Brain pericyte (primary cell): Measurements from ENCODE around the gene DNAH11.
"Not testable (repeated sequence)": the region's sequence is repeated elsewhere in the genome, so short reads cannot be mapped to it uniquely, and the experiment has no call there.

Experiments
- DNase-seq: peaks from one replicate; pipeline ENCODE4 v3.0.0-alpha.2; 2012; ENCODE audit warnings: low read depth, low spot score

The DNAH11 gene, protein sequence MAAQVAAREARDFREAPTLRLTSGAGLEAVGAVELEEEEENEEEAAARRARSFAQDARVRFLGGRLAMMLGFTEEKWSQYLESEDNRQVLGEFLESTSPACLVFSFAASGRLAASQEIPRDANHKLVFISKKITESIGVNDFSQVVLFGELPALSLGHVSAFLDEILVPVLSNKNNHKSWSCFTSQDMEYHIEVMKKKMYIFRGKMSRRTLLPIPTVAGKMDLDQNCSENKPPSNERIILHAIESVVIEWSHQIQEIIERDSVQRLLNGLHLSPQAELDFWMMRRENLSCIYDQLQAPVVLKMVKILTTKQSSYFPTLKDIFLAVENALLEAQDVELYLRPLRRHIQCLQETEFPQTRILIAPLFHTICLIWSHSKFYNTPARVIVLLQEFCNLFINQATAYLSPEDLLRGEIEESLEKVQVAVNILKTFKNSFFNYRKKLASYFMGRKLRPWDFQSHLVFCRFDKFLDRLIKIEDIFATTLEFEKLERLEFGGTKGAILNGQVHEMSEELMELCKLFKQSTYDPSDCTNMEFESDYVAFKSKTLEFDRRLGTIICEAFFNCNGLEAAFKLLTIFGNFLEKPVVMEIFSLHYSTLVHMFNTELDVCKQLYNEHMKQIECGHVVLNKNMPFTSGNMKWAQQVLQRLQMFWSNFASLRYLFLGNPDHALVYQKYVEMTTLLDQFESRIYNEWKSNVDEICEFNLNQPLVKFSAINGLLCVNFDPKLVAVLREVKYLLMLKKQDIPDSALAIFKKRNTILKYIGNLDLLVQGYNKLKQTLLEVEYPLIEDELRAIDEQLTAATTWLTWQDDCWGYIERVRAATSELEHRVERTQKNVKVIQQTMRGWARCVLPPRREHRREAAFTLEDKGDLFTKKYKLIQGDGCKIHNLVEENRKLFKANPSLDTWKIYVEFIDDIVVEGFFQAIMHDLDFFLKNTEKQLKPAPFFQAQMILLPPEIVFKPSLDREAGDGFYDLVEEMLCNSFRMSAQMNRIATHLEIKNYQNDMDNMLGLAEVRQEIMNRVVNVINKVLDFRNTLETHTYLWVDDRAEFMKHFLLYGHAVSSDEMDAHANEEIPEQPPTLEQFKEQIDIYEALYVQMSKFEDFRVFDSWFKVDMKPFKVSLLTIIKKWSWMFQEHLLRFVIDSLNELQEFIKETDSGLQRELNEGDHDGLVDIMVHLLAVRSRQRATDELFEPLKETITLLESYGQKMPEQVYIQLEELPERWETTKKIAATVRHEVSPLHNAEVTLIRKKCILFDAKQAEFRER (N-terminal part only)

DNA sequence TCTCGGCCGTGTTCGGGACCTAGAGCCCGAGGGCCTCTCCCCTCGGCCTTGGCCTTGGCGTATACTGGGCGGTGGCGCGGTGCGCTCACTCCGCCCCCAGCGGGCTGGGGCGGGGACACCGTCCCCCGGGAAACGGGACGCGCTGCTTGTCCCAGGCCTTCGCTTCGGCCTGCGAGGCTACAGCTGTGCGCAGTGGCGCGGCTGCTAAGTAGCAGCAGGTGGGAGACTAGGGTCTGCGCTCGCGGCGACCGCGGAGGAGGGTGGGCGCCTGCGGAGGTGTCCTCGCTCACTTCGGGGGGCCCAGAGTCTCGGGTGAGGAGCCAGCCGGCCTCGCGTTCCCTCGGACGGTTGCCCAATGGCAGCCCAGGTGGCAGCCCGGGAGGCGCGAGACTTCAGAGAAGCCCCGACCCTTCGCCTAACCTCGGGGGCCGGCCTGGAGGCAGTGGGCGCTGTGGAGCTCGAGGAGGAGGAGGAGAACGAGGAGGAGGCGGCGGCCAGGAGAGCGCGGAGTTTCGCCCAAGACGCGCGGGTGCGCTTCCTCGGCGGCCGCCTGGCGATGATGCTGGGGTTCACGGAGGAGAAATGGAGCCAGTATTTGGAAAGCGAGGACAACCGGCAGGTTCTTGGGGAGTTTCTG, at the start of gene DNAH11:
TSS of gene DNAH11 (plus strand) at position 149 of the 637 bp plus-strand sequence. CDS start at position 356, 207 bp downstream.
- no peak for DNase-seq

DNA sequence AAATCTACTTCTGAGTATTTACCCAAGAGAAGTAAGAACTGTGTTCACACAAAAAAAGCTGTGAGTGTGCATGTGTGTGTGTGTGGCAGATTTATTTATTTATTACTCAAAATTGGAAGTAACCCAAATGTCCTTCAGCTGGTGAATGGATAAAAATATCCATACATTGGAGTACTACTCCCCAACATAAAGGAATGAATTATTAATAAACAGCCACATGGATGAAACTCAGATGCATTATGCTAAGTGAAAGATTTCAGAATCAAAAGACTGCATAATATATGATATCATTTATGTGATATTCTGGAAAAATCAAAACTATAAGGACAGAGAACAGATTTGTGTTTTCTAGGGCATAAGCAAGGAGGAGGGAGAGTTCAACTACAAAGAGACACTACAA, 47.1 kb upstream of the DNAH11 start:
- no peak for DNase-seq

DNA sequence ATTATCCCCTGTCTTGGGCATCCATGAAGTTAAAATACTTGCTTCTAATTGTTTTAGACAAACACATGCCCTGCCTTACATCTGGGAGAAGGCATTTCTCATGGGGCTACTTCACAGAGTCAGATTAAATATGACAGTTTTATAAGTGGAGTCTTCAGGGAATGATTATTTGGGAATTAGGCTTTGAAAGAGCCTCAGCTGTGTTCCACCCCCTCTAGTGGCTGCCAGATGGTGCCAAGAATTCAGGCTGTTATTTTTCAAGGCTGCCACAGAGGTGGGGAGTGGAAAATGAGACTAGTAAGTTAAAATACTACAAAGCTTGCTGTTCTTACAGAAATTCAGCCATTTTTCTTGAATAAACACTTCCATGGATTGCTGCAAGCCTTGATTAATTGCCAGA, 45.8 kb upstream of the DNAH11 start:
- DNase-seq: no peak

DNA sequence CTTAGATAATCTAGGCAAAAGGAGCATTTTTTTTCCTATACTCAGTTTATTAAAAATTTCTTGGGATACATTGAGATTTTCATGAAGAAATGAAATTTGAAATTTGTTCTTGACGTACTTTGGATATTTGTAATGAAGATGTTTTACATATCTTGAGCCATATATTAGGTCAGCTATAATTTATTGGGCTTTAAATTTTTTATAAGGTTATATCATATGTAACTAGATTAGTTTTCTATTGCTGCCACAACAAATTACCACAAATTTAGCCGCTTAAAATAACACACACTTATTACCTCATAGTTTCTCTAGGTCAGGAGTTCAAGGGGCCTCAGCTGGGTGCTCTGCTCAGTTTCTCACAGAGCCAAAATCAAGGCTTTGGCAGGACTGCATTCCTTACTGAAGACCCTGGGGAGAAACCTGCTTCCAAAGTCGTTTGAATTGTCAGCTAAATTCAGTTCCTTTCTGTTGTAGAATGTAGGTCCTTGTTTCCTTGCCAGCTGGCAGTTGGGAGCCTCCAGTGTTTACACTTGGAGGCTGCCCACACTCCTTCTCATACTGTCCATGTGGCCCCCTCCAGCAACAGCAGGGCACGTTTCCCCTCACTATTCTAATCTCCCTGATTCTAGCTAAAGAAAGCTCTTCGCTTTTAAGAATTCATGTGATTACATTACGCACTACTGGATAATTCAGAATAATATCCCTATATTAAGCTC, 42.6 kb upstream of the DNAH11 start:
- DNase-seq: peak; percentile 18

DNA sequence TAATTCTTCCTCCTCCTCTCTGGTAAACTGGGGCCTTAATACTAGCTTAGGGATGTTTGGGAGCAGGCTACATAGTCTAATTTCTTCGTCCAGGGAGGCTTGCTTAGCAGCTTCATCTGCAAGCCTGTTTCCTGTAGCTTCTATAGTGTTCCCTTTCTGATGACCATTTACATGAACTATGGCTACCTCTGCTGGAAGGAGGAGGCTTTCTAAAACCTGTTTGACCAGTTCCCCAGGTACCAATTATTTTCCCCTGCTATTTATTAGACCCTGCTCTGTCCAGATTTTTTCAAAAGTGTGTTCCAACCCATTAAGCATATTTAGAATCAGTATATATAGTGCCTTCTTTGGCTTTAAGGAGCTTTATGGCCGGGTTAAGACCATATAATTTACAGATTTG, 38.8 kb upstream of the DNAH11 start:
- DNase-seq: no peak

DNA sequence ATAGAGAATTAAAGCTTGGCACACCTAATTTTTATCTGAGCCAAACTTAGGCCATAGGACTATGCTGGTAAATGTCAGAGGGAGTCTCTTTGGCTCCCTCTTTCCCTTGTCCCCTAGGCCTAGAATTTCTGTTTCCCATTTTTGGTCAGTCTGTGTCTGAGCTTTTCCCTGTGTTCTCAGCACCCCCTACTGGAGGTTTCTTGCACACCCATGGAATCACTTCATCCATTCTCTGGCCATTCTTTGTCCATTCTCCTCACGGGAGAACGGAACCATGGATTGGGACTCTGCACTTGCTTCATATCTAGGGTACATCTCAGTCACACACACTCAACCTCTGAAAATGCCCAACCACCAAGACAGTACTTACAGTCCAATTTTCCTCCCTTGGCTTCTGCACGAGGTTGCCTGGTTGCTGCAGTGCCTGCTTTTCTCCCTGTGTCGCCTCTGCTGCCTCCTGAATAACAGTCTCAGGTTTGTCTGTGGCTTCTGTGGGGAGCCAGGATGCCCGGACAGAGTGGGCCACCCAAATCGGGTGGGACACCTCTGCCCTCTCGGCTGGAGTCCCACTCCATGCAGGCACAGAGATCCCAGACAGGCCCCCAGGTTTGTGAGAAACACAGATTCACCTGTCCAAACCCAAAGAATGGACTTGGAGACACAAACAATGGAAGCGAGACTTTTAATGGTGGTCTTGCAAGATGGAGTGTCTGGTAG, 35.1 kb upstream of the DNAH11 start:
- no peak for DNase-seq

DNA sequence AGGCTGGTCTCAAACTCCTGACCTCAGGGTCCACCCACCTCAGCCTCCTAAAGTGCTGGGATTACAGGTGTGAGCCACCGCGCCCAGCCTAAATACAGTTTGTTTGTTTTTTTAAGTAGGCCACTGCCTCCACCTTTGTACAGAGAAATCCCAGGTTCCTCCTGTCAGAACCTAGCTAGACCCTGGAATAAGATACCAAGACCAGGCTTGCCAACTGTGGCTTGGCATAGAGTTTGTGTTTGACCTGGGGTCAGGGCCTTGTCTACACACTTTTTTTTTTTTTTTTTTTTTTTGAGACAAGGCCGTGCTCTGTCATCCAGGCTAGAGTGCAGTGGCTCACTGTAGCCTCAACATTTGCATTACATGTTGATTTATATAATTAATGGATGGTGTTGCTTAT, 34.3 kb upstream of the DNAH11 start:
- no peak for DNase-seq

DNA sequence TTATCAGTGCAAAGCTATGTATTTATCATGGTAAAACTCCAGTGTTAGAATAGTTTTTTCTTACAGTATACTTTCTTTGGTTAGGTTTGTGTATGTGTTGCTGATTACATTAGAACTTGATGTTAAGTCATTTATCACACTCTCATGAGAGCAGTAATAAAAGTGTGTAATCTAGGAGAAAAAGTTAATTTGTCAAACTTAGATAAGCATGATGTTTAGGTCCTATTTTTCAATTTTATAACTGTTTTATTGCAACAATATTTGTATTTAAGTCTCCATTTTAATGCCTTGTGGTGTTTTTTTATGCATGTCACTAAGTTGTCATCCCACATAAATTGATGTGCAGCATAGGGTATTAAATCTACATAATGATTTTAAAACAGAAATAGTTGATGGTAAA, 28.8 kb upstream of the DNAH11 start:
- no peak for DNase-seq

DNA sequence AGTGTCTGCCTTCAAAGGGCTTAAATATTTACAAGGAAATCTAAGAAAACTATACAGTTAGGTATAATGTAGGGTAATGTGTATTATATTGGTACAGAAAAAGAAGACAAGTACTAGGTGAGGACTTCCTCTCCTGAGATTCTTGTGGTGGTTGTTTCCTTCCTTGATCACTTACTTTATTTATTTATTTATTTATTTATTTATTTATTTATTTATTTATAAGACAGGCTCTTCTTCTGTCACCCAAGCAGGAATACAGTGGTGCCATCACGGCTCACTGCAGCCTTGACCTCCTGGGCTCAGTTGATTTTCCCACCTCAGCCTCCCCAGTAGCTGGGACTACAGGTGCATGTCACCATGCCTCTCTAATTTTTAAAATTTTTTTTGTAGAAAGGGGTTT, 18.2 kb upstream of the DNAH11 start:
- no peak for DNase-seq

DNA sequence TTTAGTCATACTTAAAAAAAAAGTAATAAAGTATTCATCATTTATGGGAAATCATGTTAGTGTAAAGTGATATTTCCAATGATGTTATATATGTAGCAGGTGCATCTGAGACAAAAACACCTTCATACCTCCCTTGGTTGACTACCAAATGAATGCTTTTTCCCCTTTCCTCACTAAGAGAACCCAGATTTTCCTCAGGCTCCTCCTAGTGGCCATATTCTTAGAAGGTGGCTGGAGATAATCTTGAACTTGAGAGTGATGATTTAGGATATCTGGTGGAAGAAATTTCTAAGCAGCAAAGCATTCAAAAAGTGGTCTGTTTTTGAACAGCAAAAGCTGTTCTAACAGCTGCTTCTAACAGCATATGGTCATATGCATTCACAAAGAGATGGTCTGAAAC, 16.8 kb upstream of the DNAH11 start:
- no peak for DNase-seq

DNA sequence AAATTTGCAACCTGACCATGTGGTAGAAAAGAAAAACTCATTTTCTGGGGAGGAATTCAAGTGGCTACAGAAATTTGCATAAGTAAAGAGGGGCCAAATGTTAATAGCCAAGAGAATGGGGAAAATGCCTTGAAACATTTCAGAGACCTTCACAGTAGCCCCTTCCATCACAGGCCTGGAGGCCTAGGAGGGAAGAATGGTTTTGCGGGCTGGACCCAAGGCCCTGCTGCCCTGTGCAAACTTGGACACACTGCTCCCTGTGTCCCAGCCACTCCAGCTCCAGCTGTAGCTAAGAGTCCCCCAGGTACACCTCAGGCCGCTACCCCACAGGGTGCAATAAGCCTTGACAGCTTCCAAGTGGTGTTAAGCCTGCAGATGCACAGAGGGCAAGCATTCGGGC, 16.4 kb upstream of the DNAH11 start:
- no peak for DNase-seq

DNA sequence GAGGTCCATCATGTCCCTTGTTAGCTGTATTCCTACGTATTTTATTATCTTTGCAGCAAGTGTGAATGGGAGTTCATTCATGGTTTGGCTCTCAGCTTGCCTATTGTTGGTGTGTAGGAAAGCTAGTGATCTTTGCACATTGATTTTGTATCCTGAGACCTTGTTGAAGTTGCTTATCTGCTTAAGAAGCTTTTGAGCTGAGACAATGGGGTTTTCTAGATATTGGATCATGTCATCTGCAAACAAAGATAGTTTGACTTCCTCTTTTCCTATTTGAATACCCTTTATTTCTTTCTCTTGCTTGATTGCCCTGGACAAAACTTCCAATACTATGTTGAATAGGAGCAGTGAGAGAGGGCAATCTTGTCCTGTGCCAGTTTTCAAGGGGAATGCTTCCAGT, 10.4 kb upstream of the DNAH11 start:
- not testable (repeated sequence) for DNase-seq

DNA sequence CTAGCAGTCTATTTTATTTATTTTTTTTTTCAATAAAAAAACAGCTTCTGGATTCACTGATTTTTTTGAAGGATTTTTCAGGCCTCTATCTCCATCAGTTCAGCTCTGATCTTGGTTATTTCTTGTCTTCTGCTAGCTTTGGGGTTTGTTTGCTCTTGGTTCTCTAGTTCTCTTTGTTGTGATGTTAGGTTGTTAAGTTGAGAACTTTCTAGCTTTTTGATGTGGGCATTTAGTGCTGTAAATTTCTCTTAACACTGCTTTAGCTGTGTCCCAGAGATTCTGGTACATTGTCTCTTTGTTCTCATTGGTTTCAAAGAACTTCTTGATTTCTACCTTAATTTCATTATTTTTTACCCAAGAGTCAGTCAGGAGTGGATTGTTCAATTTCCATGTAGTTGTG, 9.2 kb upstream of the DNAH11 start:
- DNase-seq: not testable (repeated sequence)

DNA sequence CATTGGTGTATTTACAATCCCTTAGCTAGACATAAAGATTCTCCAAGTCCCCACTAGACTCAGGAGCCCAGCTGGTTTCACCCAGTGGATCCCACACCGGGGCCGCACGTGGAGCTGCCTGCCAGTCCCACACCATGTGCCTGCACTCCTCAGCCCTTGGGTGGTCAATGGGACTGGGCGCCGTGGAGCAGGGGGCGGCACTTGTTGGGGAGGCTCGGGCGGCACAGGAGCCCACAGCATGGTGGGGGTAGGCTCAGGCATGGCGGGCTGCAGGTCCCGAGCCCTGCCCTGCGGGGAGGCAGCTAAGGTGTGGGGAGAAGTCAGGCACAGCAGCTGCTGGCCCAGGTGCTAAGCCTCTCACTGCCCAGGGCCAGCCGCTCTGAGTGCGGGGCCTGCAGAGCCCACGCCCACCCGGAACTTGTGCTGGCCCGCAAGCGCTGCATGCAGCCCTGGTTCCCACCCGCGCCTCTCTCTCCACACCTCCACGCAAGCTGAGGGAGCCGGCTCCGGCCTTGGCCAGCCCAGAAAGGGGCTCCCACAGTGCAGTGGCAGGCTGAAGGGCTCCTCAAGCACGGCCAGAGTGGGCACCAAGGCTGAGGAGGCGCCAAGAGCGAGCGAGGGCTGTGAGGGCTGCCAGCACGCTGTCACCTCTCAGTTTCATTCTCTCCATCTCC, 6.3 kb upstream of the DNAH11 start:
- not testable (repeated sequence) for DNase-seq

DNA sequence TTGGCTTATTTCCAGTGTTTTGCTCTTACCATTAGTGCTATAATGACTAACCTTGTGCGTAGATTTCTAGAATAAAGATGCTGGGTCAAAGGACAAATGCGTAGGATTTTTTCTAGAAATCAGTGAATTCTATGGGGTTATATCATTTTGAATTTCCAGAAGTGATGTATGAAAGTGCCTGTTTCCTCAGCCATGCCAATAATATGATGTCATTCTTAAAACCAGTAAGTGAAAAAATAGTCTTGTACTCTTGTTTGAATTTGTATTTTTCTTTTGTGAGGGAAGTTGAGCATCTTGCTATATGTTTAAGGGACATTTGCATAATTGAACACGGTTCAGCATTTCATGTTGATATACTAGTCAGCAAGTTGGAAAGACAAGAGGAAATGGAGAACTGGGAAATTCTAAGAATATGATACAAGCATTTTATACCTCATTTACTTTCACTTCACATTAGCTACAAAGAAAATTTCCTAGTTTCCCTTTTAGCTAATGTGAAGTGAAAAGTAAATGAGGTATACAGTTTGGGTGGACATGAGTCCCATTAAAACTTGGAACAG, 3.8 kb upstream of the DNAH11 start:
- DNase-seq: no peak

DNA sequence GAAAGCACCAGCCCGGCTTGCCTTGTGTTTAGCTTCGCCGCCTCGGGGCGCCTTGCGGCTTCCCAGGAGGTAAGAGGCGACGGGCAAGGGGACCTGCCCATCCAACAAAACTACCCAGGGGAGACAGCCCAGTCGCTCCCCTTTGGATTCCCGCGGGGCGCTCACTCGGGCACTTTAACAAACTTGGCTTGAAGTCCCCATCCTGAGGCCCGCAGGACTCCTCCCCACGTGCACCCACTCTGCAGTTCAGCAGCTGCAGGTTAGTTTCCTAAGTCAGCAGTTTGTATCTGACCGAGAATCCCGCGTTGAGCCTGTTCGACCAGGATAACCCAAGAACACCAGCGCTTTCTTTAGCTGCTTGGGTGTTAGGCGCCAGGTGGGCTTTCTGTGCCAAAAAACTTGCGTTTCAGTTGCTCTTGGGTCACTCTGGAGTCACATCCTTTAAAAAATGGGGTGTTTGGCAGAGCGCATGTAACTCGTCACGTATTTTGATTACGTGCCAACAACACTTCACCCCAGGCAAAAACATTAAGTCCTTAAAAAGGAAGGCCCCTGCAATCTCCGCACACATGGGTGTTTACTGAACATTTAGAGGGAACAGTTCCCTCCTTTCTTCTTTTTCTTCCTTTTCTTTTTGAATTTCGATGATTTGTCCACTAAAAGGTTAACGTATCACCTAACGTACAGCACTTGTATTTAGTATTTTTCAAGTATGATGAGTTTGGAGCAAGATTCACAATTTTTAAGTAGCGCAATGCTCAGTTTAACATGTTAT, 876 bp downstream of the DNAH11 start:
- DNase-seq: no peak

DNA sequence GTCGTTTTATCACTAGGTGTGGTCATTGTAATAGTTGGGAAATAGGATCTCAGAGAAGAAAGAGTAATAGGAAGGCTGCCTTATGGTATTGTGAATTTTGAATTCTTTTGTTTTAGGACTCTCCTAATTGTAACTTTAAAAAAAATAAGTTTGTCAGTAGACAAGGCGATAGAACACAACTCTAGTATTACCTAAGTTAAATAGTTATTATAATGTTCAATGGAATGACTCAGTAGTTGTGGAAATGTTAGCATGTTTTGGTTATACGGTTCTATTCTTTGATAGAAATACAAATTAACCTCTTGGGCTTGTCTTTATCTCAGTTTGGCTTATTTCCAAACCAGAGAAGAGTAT, 1.4 kb downstream of the DNAH11 start:
- no peak for DNase-seq

DNA sequence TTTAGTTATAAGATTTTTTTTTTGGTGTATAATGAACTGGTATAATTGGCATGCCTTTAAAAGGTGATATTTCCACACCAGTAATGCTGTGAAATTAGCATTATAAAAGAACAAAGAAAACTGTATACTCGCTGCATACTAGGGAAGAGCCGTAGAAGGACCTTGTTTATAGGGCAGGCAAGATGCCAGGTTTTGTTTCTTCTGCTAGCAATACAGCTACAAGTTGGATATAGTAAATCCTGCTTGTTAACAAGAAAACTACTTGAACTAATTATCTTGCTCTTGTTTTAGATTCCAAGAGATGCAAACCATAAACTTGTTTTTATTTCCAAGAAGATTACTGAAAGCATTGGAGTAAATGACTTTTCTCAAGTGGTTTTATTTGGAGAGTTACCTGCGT, 1.9 kb downstream of the DNAH11 start:
- DNase-seq: no peak

DNA sequence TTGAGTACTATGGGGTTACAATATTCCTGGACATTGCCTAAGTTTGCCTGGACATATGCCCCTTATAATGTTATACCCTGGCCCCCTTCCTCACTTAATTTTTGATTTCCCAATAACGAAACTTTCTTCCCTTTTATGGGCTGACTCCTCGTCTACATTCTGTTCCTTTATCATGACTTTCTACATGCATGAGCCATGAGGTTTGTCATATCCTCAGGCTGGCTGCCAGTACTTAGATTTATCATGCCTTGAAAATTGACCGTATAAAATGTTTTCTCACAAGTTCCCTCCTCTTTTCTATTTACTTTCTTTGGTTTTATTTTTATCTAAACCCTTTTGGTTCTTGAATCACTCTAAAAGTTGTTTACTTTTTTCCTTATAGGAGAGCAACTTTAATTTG, 4.7 kb downstream of the DNAH11 start:
- no peak for DNase-seq
